ENCODE data around the gene LGALS1. TPM values are rescaled to one million over a fixed set of nuclear protein-coding genes. Genes with fewer than 3 reads are reported as not detected.

The LGALS1 gene
- total RNA-seq, result 594 and 1,091 TPM in 2 replicates

DNA sequence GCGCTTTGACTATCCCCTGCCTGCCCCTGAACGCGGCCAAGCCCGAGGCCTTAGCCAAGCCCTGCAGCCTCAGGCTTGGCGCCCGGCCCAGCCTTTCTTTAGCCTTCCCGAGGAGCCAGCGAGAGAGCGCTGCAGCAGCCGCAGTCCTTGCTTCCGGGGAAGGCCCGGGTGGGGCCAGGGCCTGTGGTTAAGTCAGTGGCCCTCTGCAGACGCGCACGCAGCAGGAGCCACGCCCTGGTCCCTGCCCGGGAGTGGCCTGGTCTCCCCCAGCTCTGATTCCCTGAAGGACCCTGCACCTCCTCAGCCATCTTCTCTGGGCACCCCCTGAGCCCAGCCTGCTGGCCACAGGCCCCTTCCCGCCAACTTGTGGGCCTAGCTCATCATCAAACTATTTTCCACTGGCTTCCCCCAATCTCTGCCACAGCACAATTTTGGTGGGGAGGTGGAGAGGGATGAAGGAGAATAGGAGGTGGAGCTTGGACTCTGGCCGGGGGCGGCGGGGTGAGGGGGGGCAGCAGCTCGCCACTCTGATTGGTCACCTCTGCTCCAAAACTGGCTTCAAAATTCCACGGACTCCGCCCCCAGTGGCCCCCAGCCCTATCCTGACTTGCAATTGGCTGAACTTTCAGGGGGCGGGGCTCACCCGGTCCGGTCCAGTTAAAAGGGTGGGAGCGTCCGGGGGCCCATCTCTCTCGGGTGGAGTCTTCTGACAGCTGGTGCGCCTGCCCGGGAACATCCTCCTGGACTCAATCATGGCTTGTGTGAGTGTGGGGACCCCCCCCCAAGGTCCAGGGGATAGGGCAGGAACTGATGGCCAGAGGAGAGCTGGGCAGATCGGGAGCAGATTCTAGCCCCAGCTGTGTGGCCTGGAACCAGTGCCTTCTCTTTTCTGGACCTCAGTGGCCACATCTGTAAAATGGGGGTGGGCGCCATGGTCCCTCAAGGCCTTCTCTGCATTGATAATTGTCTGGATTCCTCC, at the start of gene LGALS1:
LGALS1 (plus strand) TSS at position 686 of the 979 bp plus-strand sequence; CDS start at position 753, 67 bp downstream.

GRCh38 chr22:37639070-37639760, 36.2 kb upstream of the LGALS1 start, which contains the start of gene SH3BP1:
TSS of gene SH3BP1 (plus strand) at chr22:37639669. CDS start at chr22:37639788, 119 bp downstream.

GRCh38 chr22:37658133-37659065, 17.0 kb upstream of the LGALS1 start, which contains the start of gene PDXP:
TSS of gene PDXP (plus strand) at chr22:37658723. CDS start at chr22:37658783, 60 bp downstream.

GRCh38 chr22:37686002-37686982, 10.9 kb downstream of the LGALS1 start, which contains the start of gene NOL12:
TSS of gene NOL12 (plus strand) at chr22:37686343. CDS start at chr22:37686393, 50 bp downstream.

DNA sequence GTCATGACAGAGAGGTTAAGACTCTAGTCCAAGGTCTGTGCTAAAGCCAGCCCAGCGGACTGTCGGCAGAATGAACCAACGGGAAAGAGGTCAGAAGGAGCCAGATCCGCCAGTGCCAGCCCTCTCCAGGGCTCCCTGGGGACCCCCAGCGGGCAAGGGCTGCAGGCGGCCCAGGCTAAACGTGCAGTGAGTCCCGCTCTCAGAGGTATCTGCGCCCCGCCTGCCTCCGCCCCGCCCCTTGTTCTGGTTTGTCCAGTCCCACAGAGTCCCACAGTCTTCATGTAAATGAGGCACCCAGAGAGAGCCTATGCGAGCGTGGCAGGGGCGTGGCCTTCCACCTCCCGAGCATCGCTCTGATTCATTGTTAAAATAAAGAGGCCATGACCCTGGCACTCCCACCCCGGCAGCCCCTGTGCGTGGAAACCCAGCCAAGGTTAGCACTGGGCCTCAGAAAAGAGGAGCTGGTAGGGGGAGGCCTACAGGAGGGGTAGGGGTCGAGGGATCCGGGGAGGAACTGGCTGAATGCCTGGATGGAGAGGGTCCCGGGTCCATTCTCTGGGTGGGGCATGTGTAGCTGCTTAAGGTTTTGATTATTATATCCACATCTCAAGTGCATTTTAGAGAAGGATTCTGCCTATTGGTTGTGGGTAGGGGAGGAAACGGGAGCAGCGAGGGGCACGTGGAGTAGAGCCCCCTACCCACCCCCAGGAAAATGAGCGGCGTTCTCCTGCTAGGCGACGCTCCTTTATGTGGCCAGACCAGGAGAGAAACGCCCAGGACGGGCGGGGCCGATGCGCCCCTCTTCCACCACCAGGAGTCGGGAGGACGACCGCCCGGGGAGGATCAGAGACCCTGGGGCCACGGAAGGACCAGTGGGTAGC, 21.5 kb downstream of the LGALS1 start, which contains the start of gene TRIOBP:
TRIOBP (plus strand) TSS at position 392 of the 881 bp plus-strand sequence. CDS start 4,318 bp downstream, outside the sequence.

Other genes starting within 250 kb of the LGALS1 start
- gene ELFN2, start 248.2 kb upstream of the LGALS1 start, total RNA-seq, result 0.68 and 1.1 TPM in 2 replicates
- gene MFNG, start 189.3 kb upstream of the LGALS1 start, total RNA-seq, result 2.1 and 2.7 TPM in 2 replicates
- gene CARD10, start 156.2 kb upstream of the LGALS1 start, total RNA-seq, result 15.7 and 20.4 TPM in 2 replicates
- gene CDC42EP1, start 115.2 kb upstream of the LGALS1 start, total RNA-seq, result 14.4 and 37.9 TPM in 2 replicates
- gene LGALS2, start 95.5 kb upstream of the LGALS1 start, total RNA-seq, result not detected in 2 replicates
- 31.4 and 56.5 TPM in 2 replicates for gene GGA1, start 66.8 kb upstream of the LGALS1 start, total RNA-seq
- gene SH3BP1, start 36.0 kb upstream of the LGALS1 start, total RNA-seq, result 16.4 and 95.3 TPM in 2 replicates
- 3.5 and 3.8 TPM in 2 replicates for gene PDXP, start 16.9 kb upstream of the LGALS1 start, total RNA-seq
- 26.5 and 33.2 TPM in 2 replicates for gene NOL12, start 10.7 kb downstream of the LGALS1 start, total RNA-seq
- gene TRIOBP, start 21.4 kb downstream of the LGALS1 start, total RNA-seq, result 26.3 and 70.3 TPM in 2 replicates
- 8.5 and 31.8 TPM in 2 replicates for gene GCAT, start 132.3 kb downstream of the LGALS1 start, total RNA-seq
- gene GALR3, start 147.7 kb downstream of the LGALS1 start, total RNA-seq, result 0.07 TPM in 1 of 2 replicates, not detected in the other
- 14.4 and 21.1 TPM in 2 replicates for gene ANKRD54, start 168.7 kb downstream of the LGALS1 start, total RNA-seq
- 387 and 417 TPM in 2 replicates for gene EIF3L, start 173.8 kb downstream of the LGALS1 start, total RNA-seq
- 231 and 366 TPM in 2 replicates for gene MICALL1, start 230.7 kb downstream of the LGALS1 start, total RNA-seq

All from nasal cavity respiratory epithelium epithelial cell of viscerocranial mucosa (primary cell).